ENCODE data around the gene ZNF560. TPM values are rescaled to one million over a fixed set of nuclear protein-coding genes. Genes with fewer than 3 reads are reported as not detected.

The ZNF560 gene
- total and polyA plus RNA-seq, 2 of the 13 experiments (the other 11 are each of a cell fraction or from before 2014, with no cell fraction given) = not detected

DNA sequence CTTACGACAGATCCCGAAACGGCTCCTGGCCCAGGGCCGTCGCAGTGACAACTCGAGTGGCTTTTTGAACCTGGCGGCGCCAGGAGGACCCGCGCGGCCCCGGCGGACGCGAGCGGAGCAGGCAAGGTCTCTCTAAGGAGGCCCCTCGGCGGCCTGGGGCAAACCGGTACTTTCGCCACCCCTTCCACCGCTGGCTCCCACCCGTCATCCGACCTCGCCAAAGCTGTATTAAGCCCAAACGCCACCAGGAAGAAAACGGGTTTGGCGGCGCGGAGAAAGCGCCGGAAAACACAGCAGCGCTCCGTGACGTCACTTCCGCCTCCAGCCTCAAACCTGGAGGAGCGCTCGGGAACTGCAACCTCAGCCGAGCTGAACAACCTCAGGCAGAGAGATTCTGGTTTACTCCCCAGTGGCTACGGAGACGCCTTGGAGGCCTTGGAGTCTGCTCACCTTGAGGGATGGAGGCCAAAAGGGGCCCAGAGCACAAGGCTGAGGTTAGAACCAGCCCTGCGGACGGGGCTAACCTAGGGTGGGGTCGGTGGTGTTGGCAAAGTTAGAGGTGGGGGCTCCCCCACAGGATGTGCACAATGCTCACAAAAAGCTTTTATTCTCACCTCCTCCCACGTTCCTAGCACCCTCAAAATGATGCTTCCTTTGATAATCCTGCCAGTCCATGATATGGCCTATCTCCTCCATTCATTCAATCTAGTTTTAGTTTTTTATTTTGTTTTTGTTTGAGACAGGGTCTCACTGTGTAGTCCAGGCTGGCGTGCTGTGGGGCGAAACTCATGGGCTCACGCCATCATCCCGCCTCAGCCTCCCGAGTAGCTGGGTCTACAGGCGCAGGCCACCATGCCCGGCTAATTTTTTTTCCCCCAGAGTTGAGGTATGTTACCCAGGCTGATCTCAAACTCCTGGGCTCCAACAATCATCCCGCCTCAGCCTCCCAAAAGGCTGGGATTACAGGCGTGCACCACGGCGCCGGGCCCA, 62.8 kb downstream of the ZNF560 start, which contains the start of gene ZNF266 (continued):
- TF ChIP-seq, protein P1, sequence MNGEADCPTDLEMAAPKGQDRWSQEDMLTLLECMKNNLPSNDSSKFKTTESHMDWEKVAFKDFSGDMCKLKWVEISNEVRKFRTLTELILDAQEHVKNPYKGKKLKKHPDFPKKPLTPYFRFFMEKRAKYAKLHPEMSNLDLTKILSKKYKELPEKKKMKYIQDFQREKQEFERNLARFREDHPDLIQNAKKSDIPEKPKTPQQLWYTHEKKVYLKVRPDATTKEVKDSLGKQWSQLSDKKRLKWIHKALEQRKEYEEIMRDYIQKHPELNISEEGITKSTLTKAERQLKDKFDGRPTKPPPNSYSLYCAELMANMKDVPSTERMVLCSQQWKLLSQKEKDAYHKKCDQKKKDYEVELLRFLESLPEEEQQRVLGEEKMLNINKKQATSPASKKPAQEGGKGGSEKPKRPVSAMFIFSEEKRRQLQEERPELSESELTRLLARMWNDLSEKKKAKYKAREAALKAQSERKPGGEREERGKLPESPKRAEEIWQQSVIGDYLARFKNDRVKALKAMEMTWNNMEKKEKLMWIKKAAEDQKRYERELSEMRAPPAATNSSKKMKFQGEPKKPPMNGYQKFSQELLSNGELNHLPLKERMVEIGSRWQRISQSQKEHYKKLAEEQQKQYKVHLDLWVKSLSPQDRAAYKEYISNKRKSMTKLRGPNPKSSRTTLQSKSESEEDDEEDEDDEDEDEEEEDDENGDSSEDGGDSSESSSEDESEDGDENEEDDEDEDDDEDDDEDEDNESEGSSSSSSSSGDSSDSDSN (CRISPR knock-in tag; IDR thresholded peaks at IDR 0.05) = peak; percentile 61; the same call in 1 of the 2 replicates
- TF ChIP-seq ETV6 (CRISPR knock-in tag; conservative IDR thresholded peaks at IDR 0.05) = peak; percentile 54
- TF ChIP-seq, protein P2, sequence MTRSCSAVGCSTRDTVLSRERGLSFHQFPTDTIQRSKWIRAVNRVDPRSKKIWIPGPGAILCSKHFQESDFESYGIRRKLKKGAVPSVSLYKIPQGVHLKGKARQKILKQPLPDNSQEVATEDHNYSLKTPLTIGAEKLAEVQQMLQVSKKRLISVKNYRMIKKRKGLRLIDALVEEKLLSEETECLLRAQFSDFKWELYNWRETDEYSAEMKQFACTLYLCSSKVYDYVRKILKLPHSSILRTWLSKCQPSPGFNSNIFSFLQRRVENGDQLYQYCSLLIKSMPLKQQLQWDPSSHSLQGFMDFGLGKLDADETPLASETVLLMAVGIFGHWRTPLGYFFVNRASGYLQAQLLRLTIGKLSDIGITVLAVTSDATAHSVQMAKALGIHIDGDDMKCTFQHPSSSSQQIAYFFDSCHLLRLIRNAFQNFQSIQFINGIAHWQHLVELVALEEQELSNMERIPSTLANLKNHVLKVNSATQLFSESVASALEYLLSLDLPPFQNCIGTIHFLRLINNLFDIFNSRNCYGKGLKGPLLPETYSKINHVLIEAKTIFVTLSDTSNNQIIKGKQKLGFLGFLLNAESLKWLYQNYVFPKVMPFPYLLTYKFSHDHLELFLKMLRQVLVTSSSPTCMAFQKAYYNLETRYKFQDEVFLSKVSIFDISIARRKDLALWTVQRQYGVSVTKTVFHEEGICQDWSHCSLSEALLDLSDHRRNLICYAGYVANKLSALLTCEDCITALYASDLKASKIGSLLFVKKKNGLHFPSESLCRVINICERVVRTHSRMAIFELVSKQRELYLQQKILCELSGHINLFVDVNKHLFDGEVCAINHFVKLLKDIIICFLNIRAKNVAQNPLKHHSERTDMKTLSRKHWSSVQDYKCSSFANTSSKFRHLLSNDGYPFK (CRISPR knock-in tag; IDR thresholded peaks at IDR 0.05; ENCODE audit: borderline replicate concordance) = peak; percentile 59; the same call in 1 of the 2 replicates
- TF ChIP-seq KDM1A (CRISPR knock-in tag; IDR thresholded peaks at IDR 0.05) = 0 out of 2 replicates have a peak, but pooled peaks have one; percentile 34
- peak; percentile 65 to 79 for TF ChIP-seq POLR2A (IDR thresholded peaks at IDR 0.05; ENCODE audit: insufficient read depth in 1 of 2, low read depth in 2 of 2, low read length in 2 of 2)
- TF ChIP-seq, protein P3, sequence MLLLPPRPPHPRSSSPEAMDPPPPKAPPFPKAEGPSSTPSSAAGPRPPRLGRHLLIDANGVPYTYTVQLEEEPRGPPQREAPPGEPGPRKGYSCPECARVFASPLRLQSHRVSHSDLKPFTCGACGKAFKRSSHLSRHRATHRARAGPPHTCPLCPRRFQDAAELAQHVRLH (CRISPR knock-in tag; IDR thresholded peaks at IDR 0.05; ENCODE audit: borderline replicate concordance, low read depth) = peak; percentile 58; the same call in 1 of the 2 replicates
- TF ChIP-seq, protein P4, sequence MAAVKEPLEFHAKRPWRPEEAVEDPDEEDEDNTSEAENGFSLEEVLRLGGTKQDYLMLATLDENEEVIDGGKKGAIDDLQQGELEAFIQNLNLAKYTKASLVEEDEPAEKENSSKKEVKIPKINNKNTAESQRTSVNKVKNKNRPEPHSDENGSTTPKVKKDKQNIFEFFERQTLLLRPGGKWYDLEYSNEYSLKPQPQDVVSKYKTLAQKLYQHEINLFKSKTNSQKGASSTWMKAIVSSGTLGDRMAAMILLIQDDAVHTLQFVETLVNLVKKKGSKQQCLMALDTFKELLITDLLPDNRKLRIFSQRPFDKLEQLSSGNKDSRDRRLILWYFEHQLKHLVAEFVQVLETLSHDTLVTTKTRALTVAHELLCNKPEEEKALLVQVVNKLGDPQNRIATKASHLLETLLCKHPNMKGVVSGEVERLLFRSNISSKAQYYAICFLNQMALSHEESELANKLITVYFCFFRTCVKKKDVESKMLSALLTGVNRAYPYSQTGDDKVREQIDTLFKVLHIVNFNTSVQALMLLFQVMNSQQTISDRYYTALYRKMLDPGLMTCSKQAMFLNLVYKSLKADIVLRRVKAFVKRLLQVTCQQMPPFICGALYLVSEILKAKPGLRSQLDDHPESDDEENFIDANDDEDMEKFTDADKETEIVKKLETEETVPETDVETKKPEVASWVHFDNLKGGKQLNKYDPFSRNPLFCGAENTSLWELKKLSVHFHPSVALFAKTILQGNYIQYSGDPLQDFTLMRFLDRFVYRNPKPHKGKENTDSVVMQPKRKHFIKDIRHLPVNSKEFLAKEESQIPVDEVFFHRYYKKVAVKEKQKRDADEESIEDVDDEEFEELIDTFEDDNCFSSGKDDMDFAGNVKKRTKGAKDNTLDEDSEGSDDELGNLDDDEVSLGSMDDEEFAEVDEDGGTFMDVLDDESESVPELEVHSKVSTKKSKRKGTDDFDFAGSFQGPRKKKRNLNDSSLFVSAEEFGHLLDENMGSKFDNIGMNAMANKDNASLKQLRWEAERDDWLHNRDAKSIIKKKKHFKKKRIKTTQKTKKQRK (IDR thresholded peaks at IDR 0.05; ENCODE audit: low read length) = no peak
- TF ChIP-seq HCFC1 (IDR thresholded peaks at IDR 0.05; ENCODE audit: low read depth, low read length) = peak; percentile 47
- TF ChIP-seq, protein P5, sequence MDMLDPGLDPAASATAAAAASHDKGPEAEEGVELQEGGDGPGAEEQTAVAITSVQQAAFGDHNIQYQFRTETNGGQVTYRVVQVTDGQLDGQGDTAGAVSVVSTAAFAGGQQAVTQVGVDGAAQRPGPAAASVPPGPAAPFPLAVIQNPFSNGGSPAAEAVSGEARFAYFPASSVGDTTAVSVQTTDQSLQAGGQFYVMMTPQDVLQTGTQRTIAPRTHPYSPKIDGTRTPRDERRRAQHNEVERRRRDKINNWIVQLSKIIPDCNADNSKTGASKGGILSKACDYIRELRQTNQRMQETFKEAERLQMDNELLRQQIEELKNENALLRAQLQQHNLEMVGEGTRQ (IDR thresholded peaks at IDR 0.05; ENCODE audit: low read depth, low read length) = no peak
- TF ChIP-seq, protein P5 (CRISPR knock-in tag; IDR thresholded peaks at IDR 0.05; ENCODE audit: borderline replicate concordance) = no peak
- TF ChIP-seq ZFP41 (CRISPR knock-in tag; IDR thresholded peaks at IDR 0.05; ENCODE audit: borderline replicate concordance) = no peak
- peak; percentile 67 for TF ChIP-seq NRL (CRISPR knock-in tag; IDR thresholded peaks at IDR 0.05; ENCODE audit: borderline replicate concordance)
- TF ChIP-seq, protein P6, sequence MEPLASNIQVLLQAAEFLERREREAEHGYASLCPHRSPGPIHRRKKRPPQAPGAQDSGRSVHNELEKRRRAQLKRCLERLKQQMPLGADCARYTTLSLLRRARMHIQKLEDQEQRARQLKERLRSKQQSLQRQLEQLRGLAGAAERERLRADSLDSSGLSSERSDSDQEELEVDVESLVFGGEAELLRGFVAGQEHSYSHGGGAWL (CRISPR knock-in tag; IDR thresholded peaks at IDR 0.05) = peak; percentile 66
- TF ChIP-seq RFX5 (IDR thresholded peaks at IDR 0.05; ENCODE audit: low read depth, low read length) = peak; percentile 53; the same call in 1 of the 2 replicates
- TF ChIP-seq SIN3B (IDR thresholded peaks at IDR 0.05; ENCODE audit: low read length) = no peak; the same call in none of the 2 replicates
- peak; percentile 39; the same call in 1 of the 2 replicates for TF ChIP-seq KDM4B (CRISPR knock-in tag; IDR thresholded peaks at IDR 0.05)
